Right lobe of liver (tissue), 4 donors: Measurements from ENCODE around the gene ACACA.

Source experiments
- CTCF ChIP-seq, 4 donors: fragments of 200-600 bp in 3 of 4; fragments of 450-650 bp in 1 of 4; IDR thresholded peaks; one replicate each; pipeline versions ENCODE4 v1.5.1 to v1.8.0; 2016 to 2022; ENCODE audit warnings: antibody characterized with exemption in 4 of 4, mild to moderate bottlenecking in 2 of 4
- POLR2A ChIP-seq: fragments of 450-650 bp; IDR thresholded peaks from one replicate; pipeline ENCODE4 v1.6.1; 2017; ENCODE audit warnings: antibody characterized with exemption, mild to moderate bottlenecking
- donor health status: DM: no; HTN: no; CAD: no.
- donor health status: DM: no; HTN: no; CAD: no.
- donor health status: DM: no; HTN: yes; CAD: no.

- no peak for TF ChIP-seq POLR2A
- TF ChIP-seq CTCF (IDR thresholded peaks at IDR 0.05), result no peak
Observed at GRCh38 chr17:37206299-37206698, 200.3 kb downstream of the ACACA start.
